Peyer's patch (tissue), 4 donors: ENCODE data around the gene NDUFS6. TPM values are rescaled to one million over a fixed set of nuclear protein-coding genes. Genes with fewer than 3 reads are reported as not detected.

Source experiments
- DNase-seq, 3 donors: peaks; one replicate each; pipeline ENCODE4 v3.0.0-alpha.2; 2017 to 2019
- H3K27ac ChIP-seq, 4 donors: fragments of 200-600 bp; sonication (generic); one replicate each; pipeline ENCODE4 v1.5.1; 2016 to 2019
- H3K27me3 ChIP-seq, 2 donors: fragments of 200-600 bp; sonication (generic); one replicate each; pipeline ENCODE4 v1.5.1; 2019
- H3K36me3 ChIP-seq, 3 donors: fragments of 200-600 bp; sonication (generic); one replicate each; pipeline ENCODE4 v1.5.1; 2016 to 2019
- H3K4me1 ChIP-seq, 4 donors: fragments of 200-600 bp; sonication (generic); one replicate each; pipeline ENCODE4 v1.5.1; 2016 to 2019
- H3K4me3 ChIP-seq, 4 donors: fragments of 200-600 bp; sonication (generic); 1 replicate in 3 of 4; 2 replicates in 1 of 4; pipeline ENCODE4 v1.5.1; 2016 to 2019; ENCODE audit warnings: mild to moderate bottlenecking in 1 of 4
- H3K9me3 ChIP-seq, 4 donors: fragments of 200-600 bp; sonication (generic); one replicate each; pipeline ENCODE4 v1.5.1; 2016 to 2019; ENCODE audit warnings: mild to moderate bottlenecking in 1 of 4
- CTCF ChIP-seq, 6 experiments: fragments of 450-650 bp in 4 of 6; fragments of 200-600 bp in 2 of 6; sonication (generic) in 1 of 6; IDR thresholded peaks; one replicate each; pipeline ENCODE4 v1.5.1; 2017 to 2019; ENCODE audit warnings: antibody characterized with exemption in 6 of 6, mild to moderate bottlenecking in 3 of 6, moderate library complexity in 1 of 6
- POLR2A ChIP-seq, 2 donors: fragments of 450-650 bp; IDR thresholded peaks; one replicate each; pipeline ENCODE4 v1.5.1; 2017; ENCODE audit warnings: antibody characterized with exemption in 2 of 2, mild to moderate bottlenecking in 2 of 2, moderate library complexity in 2 of 2
- total RNA-seq, 4 donors: library from RNA; depleted of rRNA; stranded (reverse); fragments of >200 nt; gene quantifications; one replicate each; pipeline ENCODE4 v1.1.0, GENCODE V29; 2016

The NDUFS6 gene
- total RNA-seq, 4 donors from 2014 or later, result 27.4 to 86.5 (median 47.6) TPM

- Histone ChIP-seq H3K9me3 (no peaks in the 10 kb centered on the region), H3K4me1 (no peaks in the 10 kb centered on the region), H3K27ac (no peak overlapping the region), H3K4me3 (no peak overlapping the region), H3K36me3 (no peaks in the 10 kb centered on the region), H3K27me3 (no peaks in the 10 kb centered on the region)
- DNase-seq, result no peak
- no peak for TF ChIP-seq CTCF (IDR thresholded peaks at IDR 0.05)
- TF ChIP-seq POLR2A (IDR thresholded peaks at IDR 0.05), result no peak
Observed at GRCh38 chr5:1860021-1860610, 58.9 kb downstream of the NDUFS6 start.

GRCh38 chr5:1860949-1861348, 59.7 kb downstream of the NDUFS6 start:
- H3K4me3 ChIP-seq, result no peak overlapping the region
- no peaks in the 10 kb centered on the region for H3K27me3 ChIP-seq
- no peaks in the 10 kb centered on the region for H3K4me1 ChIP-seq
- H3K9me3 ChIP-seq, result no peaks in the 10 kb centered on the region
- no peak overlapping the region for H3K27ac ChIP-seq
- TF ChIP-seq POLR2A (IDR thresholded peaks at IDR 0.05) (no peak), CTCF (IDR thresholded peaks at IDR 0.05) (no peak)
- DNase-seq, result no peak
- no peaks in the 10 kb centered on the region for H3K36me3 ChIP-seq

- H3K4me1 ChIP-seq, result no peaks in the 10 kb centered on the region
- no peaks in the 10 kb centered on the region for H3K27me3 ChIP-seq
- no peaks in the 10 kb centered on the region for H3K9me3 ChIP-seq
- TF ChIP-seq CTCF (IDR thresholded peaks at IDR 0.05) (no peak), POLR2A (IDR thresholded peaks at IDR 0.05) (no peak)
- no peak overlapping the region for H3K27ac ChIP-seq
- H3K36me3 ChIP-seq, result no peaks in the 10 kb centered on the region
- DNase-seq, result no peak
- no peak overlapping the region for H3K4me3 ChIP-seq
Observed at GRCh38 chr5:1864896-1865440, 63.8 kb downstream of the NDUFS6 start.

- Histone ChIP-seq H3K36me3 (no peaks in the 10 kb centered on the region), H3K4me3 (no peak overlapping the region), H3K9me3 (no peaks in the 10 kb centered on the region), H3K27me3 (no peaks in the 10 kb centered on the region), H3K4me1 (no peaks in the 10 kb centered on the region), H3K27ac (no peak overlapping the region)
- no peak for TF ChIP-seq CTCF (IDR thresholded peaks at IDR 0.05)
- no peak for TF ChIP-seq POLR2A (IDR thresholded peaks at IDR 0.05)
- DNase-seq, result no peak
Observed at GRCh38 chr5:1865486-1865885, 64.3 kb downstream of the NDUFS6 start.

Other genes with a start within 250 kb of the NDUFS6 start
- gene MRPL36, start 1.6 kb upstream of the NDUFS6 start, total RNA-seq, result 10 to 100 TPM; 21.9 to 23.9 (median 23.3) TPM
- gene IRX4, start 81.5 kb downstream of the NDUFS6 start, total RNA-seq, result not detected